Cardiac fibroblast (primary cell): Measurements from ENCODE around the gene SOX3.

Experiments used
- DNase-seq, 2 donors: peaks; one replicate each; pipeline versions ENCODE4 v3.0.0 to v3.0.0-alpha.2; 2010; ENCODE audit warnings: low read depth in 2 of 2
- H3K4me3 ChIP-seq, 2 donors: replicated peaks in 1 of 2; 1 replicate in 1 of 2; 2 replicates in 1 of 2; pipeline ENCODE4 v1.5.1; 2011; ENCODE audit warnings: low read depth in 2 of 2, low read length in 2 of 2, mild to moderate bottlenecking in 2 of 2, moderate library complexity in 1 of 2
- TF ChIP-seq, protein P1 (sequence below): IDR thresholded peaks from one replicate; pipeline ENCODE4 v1.5.1; 2011; ENCODE audit warnings: low read depth, mild to moderate bottlenecking, low read length, inconsistent platforms

SOX3 gene

DNA sequence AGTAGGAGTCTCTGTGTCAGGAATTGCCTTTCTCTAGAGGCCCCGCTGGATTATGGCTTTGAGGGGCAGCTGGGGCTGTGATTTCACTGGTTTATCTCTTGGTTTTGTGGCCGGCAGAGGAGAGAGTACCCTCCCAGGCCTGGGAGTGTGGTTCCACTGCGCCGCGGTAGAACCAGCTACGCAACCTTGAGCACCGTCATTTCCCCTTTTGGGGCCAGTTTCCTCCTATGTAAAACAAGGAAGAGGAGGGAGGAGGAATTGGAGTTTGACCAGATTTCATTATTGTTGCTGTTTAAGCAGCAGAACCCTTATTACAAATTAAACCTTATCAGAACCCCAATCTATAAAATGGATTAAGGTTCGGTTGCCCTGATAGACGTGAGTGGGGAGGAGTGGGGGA, 4.4 kb downstream of the SOX3 start:
- TF ChIP-seq, protein P1, sequence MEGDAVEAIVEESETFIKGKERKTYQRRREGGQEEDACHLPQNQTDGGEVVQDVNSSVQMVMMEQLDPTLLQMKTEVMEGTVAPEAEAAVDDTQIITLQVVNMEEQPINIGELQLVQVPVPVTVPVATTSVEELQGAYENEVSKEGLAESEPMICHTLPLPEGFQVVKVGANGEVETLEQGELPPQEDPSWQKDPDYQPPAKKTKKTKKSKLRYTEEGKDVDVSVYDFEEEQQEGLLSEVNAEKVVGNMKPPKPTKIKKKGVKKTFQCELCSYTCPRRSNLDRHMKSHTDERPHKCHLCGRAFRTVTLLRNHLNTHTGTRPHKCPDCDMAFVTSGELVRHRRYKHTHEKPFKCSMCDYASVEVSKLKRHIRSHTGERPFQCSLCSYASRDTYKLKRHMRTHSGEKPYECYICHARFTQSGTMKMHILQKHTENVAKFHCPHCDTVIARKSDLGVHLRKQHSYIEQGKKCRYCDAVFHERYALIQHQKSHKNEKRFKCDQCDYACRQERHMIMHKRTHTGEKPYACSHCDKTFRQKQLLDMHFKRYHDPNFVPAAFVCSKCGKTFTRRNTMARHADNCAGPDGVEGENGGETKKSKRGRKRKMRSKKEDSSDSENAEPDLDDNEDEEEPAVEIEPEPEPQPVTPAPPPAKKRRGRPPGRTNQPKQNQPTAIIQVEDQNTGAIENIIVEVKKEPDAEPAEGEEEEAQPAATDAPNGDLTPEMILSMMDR, result no peak
- no peak for DNase-seq

DNA sequence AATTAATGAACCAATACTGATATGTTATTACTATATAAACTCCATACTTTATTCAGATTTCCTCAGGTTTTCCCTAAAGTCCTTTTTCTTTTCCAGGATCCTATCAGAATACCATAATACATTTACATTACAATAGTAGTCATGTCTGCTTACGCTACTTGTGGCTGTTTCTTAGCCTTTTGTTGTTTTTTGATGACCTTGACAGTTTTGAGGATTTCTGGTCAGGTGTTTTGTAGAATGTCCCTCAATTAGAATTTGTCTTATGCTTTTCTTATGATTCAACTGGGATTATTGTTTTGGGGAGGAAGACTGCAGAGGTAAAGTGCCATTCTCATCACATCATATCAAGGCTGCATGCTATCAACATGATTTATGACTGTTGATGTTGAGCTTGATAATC, 9.1 kb downstream of the SOX3 start:
- H3K4me3 ChIP-seq, result no peak overlapping the region
- TF ChIP-seq, protein P1, result no peak
- no peak for DNase-seq

More for the DNA sequence above, 4.4 kb downstream of the SOX3 start:
- no peak overlapping the region for H3K4me3 ChIP-seq

- TF ChIP-seq, protein P1, result no peak
- no peak for DNase-seq
Measured at GRCh38 chrX:140492066-140492994, 12.5 kb downstream of the SOX3 start.

GRCh38 chrX:140480765-140481164, 24.1 kb downstream of the SOX3 start:
- DNase-seq, result no peak
- no peak overlapping the region for H3K4me3 ChIP-seq
- TF ChIP-seq, protein P1, result no peak

More at GRCh38 chrX:140492066-140492994, 12.5 kb downstream of the SOX3 start:
- no peak overlapping the region for H3K4me3 ChIP-seq

DNA sequence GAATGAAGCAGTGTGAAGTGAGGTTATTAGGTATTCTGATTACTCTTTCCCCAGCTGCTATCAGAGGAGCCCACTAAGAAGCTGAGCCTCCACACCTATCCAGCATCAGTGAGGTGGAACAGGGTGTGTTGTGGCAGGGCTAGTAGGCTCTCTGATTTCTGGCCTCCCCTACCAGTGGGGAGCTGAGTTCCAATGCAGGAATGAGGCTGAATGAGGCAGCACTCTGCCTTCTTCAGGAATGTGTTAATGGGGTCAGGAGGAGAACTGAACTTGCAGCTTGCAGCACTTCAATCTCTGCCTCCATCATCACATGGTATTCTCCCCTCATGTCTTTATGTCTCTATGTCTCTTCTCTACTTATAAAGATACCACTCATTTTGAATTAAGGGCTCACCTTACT, 26.9 kb downstream of the SOX3 start:
- DNase-seq, result no peak
- TF ChIP-seq, protein P1, result no peak
- H3K4me3 ChIP-seq, result no peak overlapping the region

DNA sequence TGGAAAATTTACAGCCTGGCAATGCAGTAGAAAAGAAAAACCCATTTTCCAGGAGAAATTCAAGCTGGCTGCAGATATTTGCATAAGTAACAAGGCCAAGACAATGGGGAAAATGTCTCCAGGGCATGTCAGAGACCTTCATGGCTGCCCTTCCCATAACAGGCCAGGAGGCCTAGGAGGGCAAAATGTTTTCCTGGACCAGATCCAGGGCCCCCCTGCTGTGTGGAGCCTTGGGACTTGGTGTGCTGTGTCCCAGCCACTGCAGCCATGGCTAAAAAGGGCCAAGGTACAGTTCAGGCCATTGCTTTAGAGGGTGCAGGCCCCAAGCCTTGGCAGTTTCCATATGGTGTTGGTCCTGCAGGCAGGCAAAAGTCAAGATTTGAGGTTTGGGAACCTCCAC, 29.8 kb downstream of the SOX3 start:
- H3K4me3 ChIP-seq, result no peak overlapping the region
- TF ChIP-seq, protein P1, result no peak
- DNase-seq, result no peak
